NCI-H2171 treated with DMSO at 0.1 percent for 48 hours (cell line): Measurements from ENCODE around the gene APOBEC4.

ENCODE experiments used
- DNase-seq: peaks from one replicate; lab custom pipeline; 2025; lab: John Stamatoyannopoulos, UW

APOBEC4 gene

GRCh38 chr1:183675381-183675780 is 22.3 kb upstream of the APOBEC4 start:
- DNase-seq, result no peak

GRCh38 chr1:183674886-183675285 is 21.8 kb upstream of the APOBEC4 start:
- no peak for DNase-seq

- no peak for DNase-seq
These were observed 21.2 kb upstream of the APOBEC4 start for GRCh38 chr1:183674339-183674738.

- DNase-seq, result no peak
These were observed 20.6 kb upstream of the APOBEC4 start for GRCh38 chr1:183673605-183674323.

GRCh38 chr1:183670169-183670568 is 17.1 kb upstream of the APOBEC4 start:
- no peak for DNase-seq

- no peak for DNase-seq
These were observed 3.2 kb upstream of the APOBEC4 start for GRCh38 chr1:183656355-183656754.

- peak; percentile 86 for DNase-seq
These were observed 2.5 kb upstream of the APOBEC4 start for GRCh38 chr1:183655562-183656075.

- DNase-seq, result no peak
These were observed 1.6 kb upstream of the APOBEC4 start for GRCh38 chr1:183654706-183655105.

- peak; percentile 32 for DNase-seq
These were observed 848 bp upstream of the APOBEC4 start for GRCh38 chr1:183653876-183654451.

- no peak for DNase-seq
These were observed 312 bp upstream of the APOBEC4 start for GRCh38 chr1:183653462-183653794.

- no peak for DNase-seq
These were observed 1.0 kb downstream of the APOBEC4 start for GRCh38 chr1:183652107-183652506.

- no peak for DNase-seq
These were observed 1.5 kb downstream of the APOBEC4 start for GRCh38 chr1:183651612-183652011.

- DNase-seq, result no peak
These were observed 5.1 kb downstream of the APOBEC4 start for GRCh38 chr1:183648042-183648441.

- peak; percentile 72 for DNase-seq
These were observed 6.3 kb downstream of the APOBEC4 start for GRCh38 chr1:183646776-183647175.

- no peak for DNase-seq
These were observed 7.6 kb downstream of the APOBEC4 start for GRCh38 chr1:183645531-183645930.

GRCh38 chr1:183642166-183642565 is 10.9 kb downstream of the APOBEC4 start:
- no peak for DNase-seq

GRCh38 chr1:183640193-183640592 is 12.9 kb downstream of the APOBEC4 start:
- DNase-seq, result no peak

- no peak for DNase-seq
These were observed 14.3 kb downstream of the APOBEC4 start for GRCh38 chr1:183638649-183639387.

- DNase-seq, result no peak
These were observed 16.3 kb downstream of the APOBEC4 start for GRCh38 chr1:183636783-183637182.

- DNase-seq, result no peak
These were observed 16.8 kb downstream of the APOBEC4 start for GRCh38 chr1:183636334-183636682.

- peak; percentile 98 for DNase-seq
These were observed 17.3 kb downstream of the APOBEC4 start, which contains the start of gene ARPC5 for GRCh38 chr1:183635606-183636333. TSS of gene ARPC5 (minus strand) at chr1:183635783. CDS start at chr1:183635659, 124 bp downstream.

- peak; percentile 46 for DNase-seq
These were observed 18.0 kb downstream of the APOBEC4 start for GRCh38 chr1:183635099-183635605.
